Epithelial cell of prostate (primary cell): Measurements from ENCODE around the gene HELZ2.
"Not testable (repeated sequence)": the region's sequence is repeated elsewhere in the genome, so short reads cannot be mapped to it uniquely, and the experiment has no call there.

Experiments used
- DNase-seq: peaks from one replicate; pipeline ENCODE4 v3.0.0-alpha.2; 2011; ENCODE audit warnings: low read depth, low spot score
- H3K27ac ChIP-seq: fragments of 450-650 bp; 2 replicates; pipeline ENCODE4 v1.5.1; 2017; ENCODE audit warnings: mild to moderate bottlenecking

The HELZ2 gene

GRCh38 chr20:63582382-63583063, 8.5 kb upstream of the HELZ2 start:
- no peak overlapping the region for H3K27ac ChIP-seq
- DNase-seq: no peak

GRCh38 chr20:63580796-63581461, 6.9 kb upstream of the HELZ2 start:
- H3K27ac ChIP-seq: no peak overlapping the region
- DNase-seq: peak; percentile 51

GRCh38 chr20:63579017-63579694, 5.1 kb upstream of the HELZ2 start:
- no peak for DNase-seq
- no peak overlapping the region for H3K27ac ChIP-seq

- no peak overlapping the region for H3K27ac ChIP-seq
- no peak for DNase-seq
Measured at GRCh38 chr20:63578224-63579016, 4.4 kb upstream of the HELZ2 start.

GRCh38 chr20:63577317-63577894, 3.4 kb upstream of the HELZ2 start:
- H3K27ac ChIP-seq: no peak overlapping the region
- no peak for DNase-seq

- no peak overlapping the region for H3K27ac ChIP-seq
- no peak for DNase-seq
Measured at GRCh38 chr20:63576311-63576710, 2.3 kb upstream of the HELZ2 start.

GRCh38 chr20:63574829-63575743, 1.0 kb upstream of the HELZ2 start:
- no peak for DNase-seq
- no peak overlapping the region for H3K27ac ChIP-seq

- H3K27ac ChIP-seq: peak overlapping the region; percentile 26
- no peak for DNase-seq
Measured at GRCh38 chr20:63573647-63574131, 350 bp downstream of the HELZ2 start.

- H3K27ac ChIP-seq: no peak overlapping the region
- no peak for DNase-seq
Measured at GRCh38 chr20:63572788-63573646, 1.0 kb downstream of the HELZ2 start.

GRCh38 chr20:63572071-63572787, 1.8 kb downstream of the HELZ2 start:
- no peak for DNase-seq
- no peak overlapping the region for H3K27ac ChIP-seq

GRCh38 chr20:63571087-63571478, 3.0 kb downstream of the HELZ2 start:
- H3K27ac ChIP-seq, DNase-seq: not testable (repeated sequence)

- no peak for DNase-seq
- no peak overlapping the region for H3K27ac ChIP-seq
Measured at GRCh38 chr20:63570281-63571086, 3.6 kb downstream of the HELZ2 start.

- DNase-seq: no peak
Measured at GRCh38 chr20:63568986-63569949, 4.8 kb downstream of the HELZ2 start.

GRCh38 chr20:63568170-63568981, 5.7 kb downstream of the HELZ2 start:
- H3K27ac ChIP-seq: no peak overlapping the region
- DNase-seq: no peak

More at GRCh38 chr20:63568986-63569949, 4.8 kb downstream of the HELZ2 start:
- no peak overlapping the region for H3K27ac ChIP-seq
